GM18505 (cell line): ENCODE measurements around the gene RTCB.

Source experiments
- ATAC-seq: cut with Tn5 transposase; IDR thresholded peaks from one replicate; pipeline ENCODE4 v1.9.1; 2021; ENCODE audit not compliant: unreplicated experiment
- POLR2A ChIP-seq: IDR thresholded peaks from 4 replicates; pipeline ENCODE4 v1.6.1; 2011; ENCODE audit warnings: borderline replicate concordance; ENCODE audit not compliant: insufficient read depth, insufficient read length; ENCODE audit errors: extremely low read depth

RTCB gene

DNA sequence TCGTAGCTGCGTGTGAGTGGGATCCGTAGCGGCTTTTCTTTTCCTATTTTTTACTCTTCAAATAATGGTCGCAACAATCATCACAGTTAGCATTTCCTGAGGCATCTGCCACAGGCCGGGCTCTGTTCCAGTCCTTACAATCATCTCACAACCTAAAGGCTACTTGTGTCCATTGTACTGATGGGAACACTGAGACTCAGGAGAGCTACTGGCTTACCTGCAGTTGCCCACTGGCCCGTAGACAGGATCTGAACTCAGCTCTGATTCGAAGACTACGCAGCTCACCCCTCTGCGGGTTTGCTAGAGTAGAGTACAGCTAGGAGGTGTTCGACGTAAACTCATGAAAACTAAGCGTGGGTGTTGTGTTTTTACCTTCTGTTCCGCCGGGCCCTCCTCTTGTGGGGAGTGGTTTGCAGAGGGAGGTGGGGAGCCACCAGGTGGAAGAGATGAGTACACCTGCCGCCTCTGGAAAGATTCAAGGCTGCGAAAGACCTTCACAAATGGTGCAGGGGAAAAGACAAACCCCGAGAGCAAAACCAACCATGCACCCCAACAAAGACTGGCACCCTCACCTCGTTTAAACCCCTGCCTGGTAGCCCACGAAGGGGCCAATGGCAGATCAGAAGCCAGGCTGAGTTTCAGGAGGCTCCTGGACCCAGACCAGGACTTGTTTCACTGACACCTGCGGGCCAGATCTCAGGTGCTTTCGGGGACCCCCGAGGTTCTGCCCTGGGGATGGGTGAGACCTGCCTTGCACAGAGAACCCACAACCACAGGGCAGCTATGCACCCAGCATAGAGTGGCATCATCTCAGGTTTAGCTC is 72.6 kb downstream of the RTCB start:
- TF ChIP-seq POLR2A, result no peak

DNA sequence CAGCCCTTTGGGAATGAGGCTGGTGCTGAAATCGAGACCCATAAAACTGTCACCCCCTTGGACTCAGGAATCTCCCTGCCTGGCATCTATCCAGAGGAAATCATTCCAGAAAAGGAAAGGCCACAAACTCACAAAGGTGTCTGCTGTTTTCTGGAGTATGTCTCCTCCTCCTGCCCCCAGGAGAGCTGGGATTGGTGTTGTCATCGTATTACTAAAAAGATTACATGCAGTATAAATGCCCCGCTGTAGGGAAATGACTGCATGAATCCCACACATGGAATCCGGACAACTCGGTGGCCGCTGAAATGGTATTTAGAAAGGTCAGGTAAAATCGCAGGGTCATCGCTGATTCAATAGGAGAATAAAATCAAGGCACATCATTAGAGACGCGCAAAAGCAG is 73.3 kb downstream of the RTCB start:
- no peak for TF ChIP-seq POLR2A

More for the DNA sequence above, 72.6 kb downstream of the RTCB start:
- ATAC-seq, result no peak

More for the DNA sequence above, 73.3 kb downstream of the RTCB start:
- no peak for ATAC-seq
